Activated CD8-positive, alpha-beta memory T cell treated with anti-CD3 and anti-CD28 coated beads, Interleukin-2, amount 50 U/mL, for 24 hours (primary cell): ENCODE measurements around the gene SLBP.

ENCODE experiments used
- DNase-seq: peaks from one replicate; pipeline ENCODE4 v3.0.0-alpha.2; 2020; ENCODE audit errors: extremely low read depth

SLBP gene

DNA sequence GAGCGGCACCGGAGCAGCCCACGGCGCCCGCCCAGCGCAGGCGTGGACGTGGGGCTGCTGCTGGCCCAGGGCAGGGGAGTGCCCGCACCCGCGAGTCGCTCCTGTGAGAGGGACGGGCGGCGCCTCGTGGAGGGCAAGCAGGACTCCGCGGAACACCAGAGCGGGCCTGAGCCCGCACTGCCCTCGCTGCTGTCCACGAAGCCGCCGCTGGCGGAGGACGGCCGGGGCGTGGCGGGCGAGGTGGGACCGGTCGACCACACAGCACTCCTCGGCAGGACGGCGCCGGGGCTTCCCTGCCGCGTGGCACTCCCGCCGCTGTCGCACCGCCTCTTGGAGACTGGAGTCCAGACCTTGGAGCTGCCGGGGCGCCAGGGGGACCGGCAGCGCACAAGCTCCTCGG lies 57.0 kb downstream of the SLBP start:
- DNase-seq, result no peak

DNA sequence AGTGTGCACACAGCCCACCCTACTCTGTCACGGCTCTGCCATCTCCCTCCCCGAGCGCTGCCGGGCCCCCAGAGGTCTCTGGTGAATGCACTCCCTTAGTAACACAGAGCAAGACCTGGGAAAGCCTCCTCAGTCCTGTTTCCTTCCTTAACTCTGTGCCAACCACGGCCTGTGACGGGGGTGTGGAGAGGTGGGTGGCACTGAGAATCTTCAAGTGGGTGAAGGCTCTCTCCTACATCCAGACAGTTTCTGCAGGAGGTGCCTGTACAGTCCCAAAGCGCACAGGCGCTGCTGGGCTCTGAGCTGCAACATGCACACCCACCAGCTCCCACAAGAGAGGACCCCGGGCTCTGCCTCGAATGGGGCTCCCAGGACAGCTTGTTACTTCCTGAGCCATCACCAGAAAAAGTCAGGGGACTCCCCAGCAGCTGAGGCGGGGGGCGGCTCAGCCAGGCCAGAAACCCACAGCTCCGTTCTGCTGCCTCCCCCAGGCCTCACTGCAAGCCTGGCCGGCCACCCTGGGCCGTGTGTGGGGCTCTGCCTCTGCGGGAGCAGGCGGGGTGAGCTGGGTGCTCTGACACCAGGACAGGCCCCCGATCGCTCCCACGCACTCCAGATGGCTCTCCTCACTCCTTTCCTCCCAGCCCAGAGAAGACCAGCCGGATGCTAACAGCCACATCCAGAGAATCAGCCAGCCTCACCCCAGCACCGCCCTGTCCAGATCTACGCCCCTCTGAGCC lies 57.7 kb downstream of the SLBP start:
- no peak for DNase-seq

DNA sequence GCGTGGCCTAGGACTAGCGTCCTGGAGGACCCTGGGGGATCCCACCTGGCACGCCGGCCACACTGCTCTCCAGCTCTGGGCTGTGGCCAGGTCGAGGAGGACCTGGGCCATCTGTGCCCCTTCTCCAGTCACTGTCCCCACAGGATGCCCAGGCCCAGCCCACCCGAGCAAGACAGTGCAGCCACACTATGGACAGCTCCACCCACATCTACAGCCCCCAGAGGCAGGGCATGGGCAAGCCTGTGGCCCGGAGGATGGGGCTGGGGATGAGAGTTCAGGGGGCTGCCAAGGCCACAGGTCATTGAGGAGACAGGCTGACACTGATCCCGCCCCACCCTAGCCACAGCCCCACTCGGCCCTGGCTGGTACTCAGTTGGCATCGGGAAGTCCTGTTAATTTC lies 58.3 kb downstream of the SLBP start:
- no peak for DNase-seq

DNA sequence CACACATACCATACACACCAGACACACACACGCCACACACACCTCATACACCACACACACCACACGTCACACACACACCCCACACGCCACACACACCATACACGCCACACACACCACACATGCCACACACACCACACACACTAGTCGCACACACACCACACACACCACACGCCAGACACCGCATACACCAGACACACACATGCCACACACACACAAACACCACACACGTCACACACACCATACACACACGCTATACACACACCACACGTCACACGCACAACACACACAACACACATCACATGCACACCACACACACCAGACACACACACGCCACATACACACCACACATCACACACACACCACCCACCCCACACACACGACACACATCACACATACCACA lies 60.0 kb downstream of the SLBP start:
- DNase-seq, result no peak

DNA sequence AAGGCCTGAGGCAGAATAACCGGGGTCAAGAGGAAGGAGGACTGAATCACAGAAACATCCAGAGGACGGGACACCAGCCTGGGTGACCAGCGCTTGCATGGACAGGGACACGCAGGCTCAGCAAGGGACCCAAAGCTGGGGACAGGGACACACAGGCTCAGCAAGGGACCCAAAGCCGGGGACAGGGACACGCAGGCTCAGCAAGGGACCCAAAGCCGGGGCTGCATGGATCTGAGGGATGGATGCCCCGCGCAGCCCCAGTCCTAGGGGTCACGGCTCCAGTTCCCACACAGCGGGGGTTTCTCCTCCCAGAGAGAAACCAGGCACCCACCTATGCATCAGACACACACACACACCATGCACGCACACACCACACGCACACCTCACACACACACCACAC lies 60.5 kb downstream of the SLBP start:
- no peak for DNase-seq

DNA sequence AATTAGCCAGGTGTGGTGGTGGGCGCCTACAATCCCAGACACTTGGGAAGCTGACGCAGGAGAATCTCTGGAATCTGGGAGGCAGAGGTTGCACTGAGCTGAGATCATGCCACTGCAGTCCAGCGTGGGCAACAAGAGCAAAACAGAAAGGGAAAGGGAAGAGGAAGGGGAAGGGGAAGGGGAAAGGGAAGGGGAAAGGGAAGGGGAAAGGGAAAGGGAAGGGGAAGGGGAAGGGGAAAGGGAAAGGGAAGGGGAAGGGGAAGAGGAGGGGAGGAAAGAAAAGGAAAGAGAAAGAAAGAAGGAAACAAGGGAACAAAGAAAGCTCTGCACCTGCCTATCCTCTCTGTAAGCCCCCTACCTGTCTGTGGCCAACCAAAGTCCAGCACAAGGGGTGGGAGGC lies 63.2 kb downstream of the SLBP start:
- DNase-seq, result no peak

DNA sequence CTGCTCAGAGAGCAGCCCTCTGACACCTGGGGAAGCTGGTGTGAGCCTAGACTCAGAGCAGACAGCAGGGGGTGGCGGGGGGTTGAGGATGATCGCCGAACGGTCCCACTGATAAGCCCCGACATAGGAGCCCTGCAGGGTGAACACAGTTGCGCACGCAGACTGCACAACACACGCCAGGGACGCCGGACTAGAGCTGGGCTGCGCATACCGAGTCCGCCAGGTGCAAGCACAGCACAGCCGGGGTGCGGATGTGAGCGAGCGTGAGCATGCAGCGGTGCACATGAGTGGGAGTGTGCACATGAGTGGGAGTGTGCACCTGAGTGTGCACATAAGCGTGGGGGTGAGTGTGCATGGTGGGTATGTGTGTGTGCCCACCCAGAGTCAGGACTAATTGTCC lies 64.7 kb downstream of the SLBP start:
- no peak for DNase-seq

DNA sequence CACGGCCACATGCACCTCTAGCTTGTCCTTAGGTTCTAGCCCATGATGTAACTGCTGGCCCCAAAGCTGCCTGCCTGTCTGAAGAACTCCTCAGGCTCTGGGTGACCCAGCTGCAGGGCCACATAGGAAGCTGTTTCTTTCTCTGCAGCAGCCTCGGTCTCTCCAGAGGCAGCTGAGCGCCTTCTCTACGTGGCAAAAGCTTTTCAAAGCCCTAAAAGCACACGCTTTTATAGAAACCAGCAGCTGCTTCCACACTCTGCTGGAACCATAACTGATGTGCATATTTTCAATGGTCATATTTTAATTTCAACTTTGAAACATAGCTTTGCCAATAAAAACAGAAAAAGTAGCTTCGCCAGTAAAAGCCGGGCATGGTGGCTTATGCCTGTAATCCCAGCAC lies 65.4 kb downstream of the SLBP start:
- no peak for DNase-seq

DNA sequence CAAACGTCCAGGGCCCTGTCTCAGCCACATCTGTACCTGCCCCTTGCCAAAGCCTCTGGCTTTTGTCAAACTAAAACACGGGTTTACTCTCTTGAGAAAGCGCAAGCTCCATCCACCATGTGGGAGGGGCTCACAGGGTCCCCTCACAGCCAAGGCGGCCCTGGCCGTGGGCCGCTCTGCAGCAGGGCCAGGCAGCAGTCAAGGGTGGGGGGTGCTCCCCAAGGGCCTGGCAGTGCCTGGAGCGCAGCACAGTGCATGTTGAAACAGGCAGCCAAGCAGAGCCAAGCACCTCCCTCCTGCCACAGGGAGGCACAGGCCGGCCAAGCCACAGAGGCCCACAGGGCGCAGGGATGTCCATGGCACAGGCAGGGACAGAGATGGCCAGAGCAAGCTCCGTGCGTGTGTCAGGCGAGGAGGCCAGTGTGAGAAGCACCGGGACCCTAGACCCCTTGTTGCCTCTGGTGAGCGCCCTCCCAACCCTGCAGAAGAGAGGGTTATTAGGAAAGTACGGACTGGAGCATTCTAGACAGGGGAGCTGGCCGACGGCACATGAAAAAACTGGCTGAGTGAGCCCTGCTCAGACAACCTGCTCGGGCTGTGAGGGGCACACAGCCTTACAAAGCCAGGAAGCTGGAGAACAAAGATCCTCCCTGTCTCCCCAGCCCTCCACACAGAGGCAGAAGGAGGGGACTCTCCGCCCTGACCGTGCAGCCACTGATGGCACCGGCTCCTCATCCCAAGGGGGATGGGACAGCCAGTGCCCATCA lies 67.0 kb downstream of the SLBP start:
- DNase-seq, result no peak

DNA sequence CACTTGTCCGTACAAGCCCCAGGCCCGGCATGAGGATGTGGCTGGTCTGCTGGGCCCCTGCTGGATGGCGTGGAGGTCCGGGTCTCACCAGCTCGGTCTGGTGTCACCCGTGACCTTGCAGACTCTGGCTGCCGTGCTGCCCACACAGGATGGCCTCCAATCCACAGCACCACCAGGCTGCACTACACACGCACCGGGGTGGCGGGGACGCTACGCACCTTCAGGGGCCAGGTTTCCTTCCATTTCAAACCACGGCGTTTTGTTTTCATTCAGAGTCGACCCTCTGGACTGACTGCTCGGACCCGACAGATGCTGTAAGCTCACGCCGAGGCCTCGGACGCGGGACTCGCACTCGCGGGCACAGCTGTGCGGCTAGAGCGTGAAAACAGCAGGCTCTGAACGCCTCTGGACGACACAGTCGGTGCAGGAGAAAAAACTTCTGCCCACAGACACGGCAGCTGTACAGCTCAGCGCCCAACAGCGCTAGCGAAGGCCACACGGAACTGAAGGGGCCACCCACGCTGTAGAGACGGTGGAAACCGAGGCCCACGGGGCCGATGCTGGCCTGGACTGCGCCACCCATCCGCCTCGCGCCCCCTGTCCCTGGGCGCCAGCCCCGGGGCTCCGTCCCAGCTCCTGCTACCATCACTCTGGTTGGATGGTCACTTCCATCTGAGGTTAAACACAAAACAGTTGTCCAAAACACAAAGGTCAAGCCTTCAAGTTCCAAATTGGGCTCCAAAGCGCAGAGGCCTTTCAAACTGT lies 68.0 kb downstream of the SLBP start:
- DNase-seq, result no peak
